HepG2 (cell line): ENCODE results near the gene SRP9. TPM values are rescaled to one million over a fixed set of nuclear protein-coding genes. Genes with fewer than 3 reads are reported as not detected.
"Not testable (repeated sequence)": the region's sequence is repeated elsewhere in the genome, so short reads cannot be mapped to it uniquely, and the experiment has no call there.

Source experiments
- ATAC-seq: fragments of 200-7000 bp; cut with Tn5 transposase; 3 replicates; pipeline ENCODE4 v1.9.1; 2020; ENCODE audit warnings: mild to moderate bottlenecking, moderate library complexity
- BruUV-seq: library from RNA; stranded (reverse); fragments of 400-500 nt; replicated peaks from 2 replicates; lab custom pipeline; 2021; lab: Mats Ljungman, UMichigan
- CTCF ChIA-PET: fragments of 300-600 bp; formaldehyde crosslinking; extraction: SDS; loops from one replicate; lab custom pipeline; 2021; ENCODE audit warnings: low total read pairs, inconsistent platforms, low intra/inter-chr PET ratio; lab: Yijun Ruan, JAX
- POLR2A ChIA-PET: fragments of 350-600 bp; sonication (Branson Sonifier 250); formaldehyde crosslinking; loops from one replicate; lab custom pipeline; 2020; ENCODE audit warnings: antibody characterized with exemption, inconsistent platforms; lab: Yijun Ruan, JAX
- DNase-seq: peaks from one replicate; pipeline ENCODE4 v3.0.0-alpha.2; 2015; ENCODE audit warnings: low spot score
- FAIRE-seq: peaks from 3 replicates; lab custom pipeline; 2011; peaks lifted over from hg19 to GRCh38; lab: Jason Lieb, UNC
- H2AFZ ChIP-seq: one replicate; pipeline ENCODE4 v1.6.1; 2011; ENCODE audit warnings: low read length, inconsistent platforms
- H3K27ac ChIP-seq: fragments of 300-600 bp; 3 replicates; pipeline ENCODE4 v1.8.0; 2011; ENCODE audit warnings: mixed run types, mild to moderate bottlenecking, mixed read lengths, low read length, inconsistent platforms; ENCODE audit not compliant: insufficient read depth; ENCODE audit errors: extremely low read length
- H3K27me3 ChIP-seq, 2 experiments: fragments of 200-600 bp in 1 of 2; 2 replicates in 1 of 2; 3 replicates in 1 of 2; pipeline versions ENCODE4 v1.6.0 to v1.8.0; 2011; ENCODE audit warnings: low read length in 2 of 2, mild to moderate bottlenecking in 2 of 2, moderate library complexity in 2 of 2, inconsistent platforms in 1 of 2; ENCODE audit not compliant: insufficient read depth in 2 of 2, control insufficient read depth in 1 of 2
- H3K36me3 ChIP-seq, 2 experiments: fragments of 200-600 bp in 1 of 2; replicated peaks in 1 of 2; 2 replicates in 1 of 2; 3 replicates in 1 of 2; pipeline versions ENCODE4 v1.5.1 to v1.8.0; 2011; ENCODE audit warnings: low read length in 2 of 2, inconsistent platforms in 1 of 2; ENCODE audit not compliant: insufficient read depth in 2 of 2, control insufficient read depth in 1 of 2
- H3K4me1 ChIP-seq: 2 replicates; pipeline ENCODE4 v1.5.1; 2012; ENCODE audit warnings: low read length, inconsistent platforms; ENCODE audit not compliant: insufficient read depth
- H3K4me2 ChIP-seq: 2 replicates; pipeline ENCODE4 v1.6.0; 2011; ENCODE audit warnings: low read depth, low read length, inconsistent platforms
- H3K4me3 ChIP-seq, 3 experiments: fragments of 200-600 bp in 1 of 3; sonication (generic), shearing (Covaris generic) in 1 of 3; replicated peaks in 1 of 3; 2 replicates each; pipeline ENCODE4 v1.5.1; 2011 to 2016; ENCODE audit warnings: low read length in 3 of 3, inconsistent platforms in 2 of 3, low read depth in 2 of 3, mild to moderate bottlenecking in 2 of 3, control low read depth in 1 of 3, mixed read lengths in 1 of 3; ENCODE audit not compliant: insufficient read depth in 1 of 3
- H3K79me2 ChIP-seq: one replicate; pipeline ENCODE4 v1.6.1; 2011; ENCODE audit warnings: low read length, inconsistent platforms; ENCODE audit not compliant: insufficient read depth
- H3K9ac ChIP-seq: 2 replicates; pipeline ENCODE4 v1.6.0; 2011; ENCODE audit warnings: mild to moderate bottlenecking, low read depth, low read length, inconsistent platforms; ENCODE audit not compliant: insufficient read depth
- H3K9me3 ChIP-seq: 2 replicates; pipeline ENCODE4 v1.5.1; 2012; ENCODE audit warnings: mild to moderate bottlenecking, low read length
- H4K20me1 ChIP-seq: 2 replicates; pipeline ENCODE4 v1.6.0; 2011; ENCODE audit warnings: inconsistent platforms, mild to moderate bottlenecking, low read length, moderate library complexity; ENCODE audit not compliant: insufficient read depth
- HOXA9 ChIP-seq: sonication (generic); formaldehyde crosslinking; IDR thresholded peaks from 2 replicates; pipeline ENCODE4 v1.8.1; 2022; ENCODE audit warnings: missing genetic modification reagents, mild to moderate bottlenecking, moderate library complexity, borderline replicate concordance
- KDM5B ChIP-seq: sonication (generic); formaldehyde crosslinking; IDR thresholded peaks from 2 replicates; pipeline ENCODE4 v1.4.0; 2020; ENCODE audit warnings: missing genetic modification reagents, mild to moderate bottlenecking, borderline replicate concordance
- MYPOP ChIP-seq: sonication (generic); formaldehyde crosslinking; IDR thresholded peaks from 2 replicates; pipeline ENCODE4 v1.8.1; 2023; ENCODE audit warnings: mild to moderate bottlenecking, moderate library complexity, missing genetic modification reagents
- NFKB2 ChIP-seq: sonication (generic); formaldehyde crosslinking; IDR thresholded peaks from 2 replicates; pipeline ENCODE4 v1.4.0; 2020; ENCODE audit warnings: missing genetic modification reagents, borderline replicate concordance
- SNAPC2 ChIP-seq: sonication (generic); formaldehyde crosslinking; IDR thresholded peaks from 2 replicates; pipeline ENCODE4 v1.8.1; 2022; ENCODE audit warnings: mild to moderate bottlenecking, missing genetic modification reagents
- ZNF253 ChIP-seq: sonication (generic); formaldehyde crosslinking; IDR thresholded peaks from 2 replicates; pipeline ENCODE4 v1.8.0; 2022; ENCODE audit warnings: mild to moderate bottlenecking, missing genetic modification reagents, borderline replicate concordance
- ZNF282 ChIP-seq: fragments of 450-650 bp; IDR thresholded peaks from 2 replicates; pipeline ENCODE4 v1.6.1; 2018; ENCODE audit not compliant: partially characterized antibody
- ZNF329 ChIP-seq: sonication (generic); formaldehyde crosslinking; IDR thresholded peaks from 2 replicates; pipeline ENCODE4 v1.9.0; 2021; ENCODE audit warnings: low read depth, mild to moderate bottlenecking, missing genetic modification reagents
- ZNF44 ChIP-seq: sonication (generic); formaldehyde crosslinking; IDR thresholded peaks from 2 replicates; pipeline ENCODE4 v1.5.1; 2020; ENCODE audit warnings: mild to moderate bottlenecking, missing genetic modification reagents
- ZNF629 ChIP-seq: sonication (generic); formaldehyde crosslinking; conservative IDR thresholded peaks from 2 replicates; pipeline ENCODE4 v1.5.0; 2020; ENCODE audit warnings: missing genetic modification reagents
- WGBS: methylation state at CpG from one replicate; pipeline ENCODE4 v1.1.6; 2017; ENCODE audit warnings: low lambda C conversion rate; 5-methylcytosine and 5-hydroxymethylcytosine counted together
- in situ Hi-C: cut with HindIII; loops from 2 replicates; pipeline ENCODE4 v1.10.0; 2017; ENCODE audit warnings: low pct_unique_long_range_greater_than_20kb; ENCODE audit not compliant: extremely low pct_ligation_motif_present
- intact Hi-C: fragments of 100-400 bp; cut with micrococcal nuclease; formaldehyde crosslinking; loops from one replicate; pipeline ENCODE4 v1.10.0; 2022; ENCODE audit not compliant: unreplicated experiment
- polyA plus RNA-seq, 8 experiments: library from polyadenylated mRNA; depleted of rRNA in 3 of 8; stranded (reverse) in 7 of 8; unstranded in 1 of 8; fragments of >200 nt; fragmentation: Illumina TruSeq in 4 of 8; extraction: Trizol in 4 of 8; gene quantifications; 2 replicates each; pipeline versions ENCODE4 v1.2.1 to v1.2.3, GENCODE V29; 2011 to 2016; ENCODE audit warnings: low read depth in 4 of 8, missing spikeins in 1 of 8, mixed read lengths in 1 of 8; ENCODE audit not compliant: insufficient read depth in 1 of 8
- total RNA-seq, 5 experiments: library from RNA; depleted of rRNA; stranded (reverse); fragments of >200 nt; fragmentation: Illumina TruSeq; extraction: Trizol; gene quantifications; 2 replicates each; pipeline ENCODE4 v1.2.3, GENCODE V29; 2016; ENCODE audit warnings: low read depth in 1 of 5

The SRP9 gene
- total and polyA plus RNA-seq, 2 of the 13 experiments (the other 11 are each of a cell fraction or from before 2014, with no cell fraction given): 251 to 307 TPM

- TF ChIP-seq ZNF329 (CRISPR knock-in tag) (no peak), SNAPC2 (CRISPR knock-in tag) (no peak), HOXA9 (CRISPR knock-in tag) (no peak), NFKB2 (CRISPR knock-in tag) (no peak), ZNF282 (no peak), KDM5B (CRISPR knock-in tag) (no peak), ZNF44 (CRISPR knock-in tag) (no peak), ZNF629 (no peak), ZNF253 (CRISPR knock-in tag) (no peak), MYPOP (CRISPR knock-in tag) (no peak)
- TF ChIP-seq, all 625 proteins: peak for 0
Measured at GRCh38 chr1:225757927-225758656, 19.5 kb upstream of the SRP9 start (continued).

GRCh38 chr1:225759972-225760371 lies 17.7 kb upstream of the SRP9 start:
- H3K36me3 ChIP-seq, H3K9me3 ChIP-seq, CTCF ChIA-PET, H2AFZ ChIP-seq, H3K27me3 ChIP-seq, H4K20me1 ChIP-seq, H3K79me2 ChIP-seq, H3K27ac ChIP-seq, POLR2A ChIA-PET, intact Hi-C loops, ATAC-seq, in situ Hi-C loops, H3K9ac ChIP-seq, H3K4me2 ChIP-seq, FAIRE-seq, BruUV-seq, H3K4me3 ChIP-seq, DNase-seq: not testable (repeated sequence)
- WGBS: 88% methylated on average over 5 of the region's 5 CpGs
- peaks cover 60% of the 10 kb centered on the region for H3K4me1 ChIP-seq
